Panc1 (cell line): ENCODE measurements around the gene AGBL3.

Experiments used
- CTCF ChIP-seq: fragments of 450-650 bp; IDR thresholded peaks from 2 replicates; pipeline ENCODE4 v1.5.1; 2017; ENCODE audit warnings: mild to moderate bottlenecking
- POLR2AphosphoS5 ChIP-seq: IDR thresholded peaks from 2 replicates; pipeline ENCODE4 v1.6.1; 2012; ENCODE audit warnings: mild to moderate bottlenecking, low read depth, low read length, moderate library complexity
- REST ChIP-seq, 2 experiments: IDR thresholded peaks; 2 replicates each; pipeline ENCODE4 v1.6.1; 2011 to 2012; ENCODE audit warnings: low read depth in 2 of 2, control low read depth in 1 of 2, low read length in 1 of 2, mild to moderate bottlenecking in 1 of 2, moderate library complexity in 1 of 2; ENCODE audit not compliant: insufficient read depth in 1 of 2
- SIN3A ChIP-seq: IDR thresholded peaks from 2 replicates; pipeline ENCODE4 v1.6.1; 2012; ENCODE audit warnings: low read depth, mild to moderate bottlenecking, low read length, moderate library complexity, borderline replicate concordance; ENCODE audit not compliant: insufficient read depth
- TCF7L2 ChIP-seq: IDR thresholded peaks from 2 replicates; pipeline ENCODE4 v1.6.1; 2011; ENCODE audit warnings: mild to moderate bottlenecking, low read depth, low read length, inconsistent platforms

- TF ChIP-seq CTCF (no peak), REST (IDR thresholded peaks at IDR 0.05; ENCODE audit: insufficient read depth in 1 of 2, low read depth in 2 of 2, low read length in 1 of 2) (no peak), POLR2AphosphoS5 (no peak), TCF7L2 (no peak), SIN3A (no peak)
Observed at GRCh38 chr7:135001390-135002165, 15.3 kb downstream of the AGBL3 start.
